Endodermal cell (in vitro differentiated cells): ENCODE data around the gene TMCC2. TPM values are rescaled to one million over a fixed set of nuclear protein-coding genes. Genes with fewer than 3 reads are reported as not detected.

Source experiments
- DNase-seq: peaks from one replicate; pipeline ENCODE4 v3.0.0-alpha.2; 2017
- H3K27ac ChIP-seq: 2 replicates; pipeline ENCODE4 v1.5.1; 2013; ENCODE audit warnings: mild to moderate bottlenecking, low read depth, low read length, moderate library complexity
- H3K27me3 ChIP-seq: 2 replicates; pipeline ENCODE4 v1.6.1; 2013; ENCODE audit warnings: mild to moderate bottlenecking, low read length, moderate library complexity; ENCODE audit not compliant: insufficient read depth, control insufficient read depth, poor library complexity, severe bottlenecking
- H3K36me3 ChIP-seq: 2 replicates; pipeline ENCODE4 v1.7.0; 2013; ENCODE audit warnings: mild to moderate bottlenecking, low read length, moderate library complexity; ENCODE audit not compliant: control insufficient read depth, insufficient read depth
- H3K4me1 ChIP-seq: one replicate; pipeline ENCODE4 v1.7.0; 2013; ENCODE audit warnings: low read length; ENCODE audit not compliant: control insufficient read depth, insufficient read depth
- H3K4me3 ChIP-seq: 2 replicates; pipeline ENCODE4 v1.5.1; 2013; ENCODE audit warnings: mild to moderate bottlenecking, low read length, moderate library complexity
- H3K9ac ChIP-seq: 2 replicates; pipeline ENCODE4 v1.6.1; 2013; ENCODE audit warnings: mild to moderate bottlenecking, low read length, moderate library complexity; ENCODE audit not compliant: poor library complexity, severe bottlenecking; ENCODE audit errors: extremely low read depth
- H3K9me3 ChIP-seq: 2 replicates; pipeline ENCODE4 v1.6.1; 2013; ENCODE audit warnings: mild to moderate bottlenecking, low read length, moderate library complexity; ENCODE audit not compliant: control insufficient read depth
- H3K27ac Mint-ChIP-seq: 2 replicates; pipeline ENCODE4 v1.8.0; 2020; ENCODE audit warnings: mixed read lengths
- H3K27me3 Mint-ChIP-seq: 2 replicates; pipeline ENCODE4 v1.8.0; 2021; ENCODE audit warnings: mild to moderate bottlenecking, mixed read lengths; ENCODE audit not compliant: insufficient read depth
- H3K36me3 Mint-ChIP-seq: 2 replicates; pipeline ENCODE4 v1.8.0; 2020; ENCODE audit warnings: low read depth, mixed read lengths
- H3K4me1 Mint-ChIP-seq: 2 replicates; pipeline ENCODE4 v1.8.0; 2020; ENCODE audit warnings: mixed read lengths
- H3K4me3 Mint-ChIP-seq: 2 replicates; pipeline ENCODE4 v1.8.0; 2020; ENCODE audit warnings: mild to moderate bottlenecking, moderate library complexity, mixed read lengths
- H3K9me3 Mint-ChIP-seq: 2 replicates; pipeline ENCODE4 v1.8.0; 2020; ENCODE audit warnings: mild to moderate bottlenecking, mixed read lengths
- WGBS, 2 experiments: methylation state at CpG; one replicate each; pipeline versions ENCODE4 v1.1.5 to v1.1.7; 2013; ENCODE audit warnings: missing lambda C conversion rate in 2 of 2, mixed read lengths in 1 of 2; ENCODE audit not compliant: insufficient coverage in 1 of 2, insufficient read length in 1 of 2; 5-methylcytosine and 5-hydroxymethylcytosine counted together
- total RNA-seq, 2 donors: library from RNA; stranded (reverse); fragmentation: NEBNext Ultra II Directional in 1 of 2; extraction: Animal tissue kit (Norgen Biotek cat#: 25700) in 1 of 2; gene quantifications; 2 replicates in 1 of 2; 3 replicates in 1 of 2; pipeline ENCODE4 v1.2.1, GENCODE V29; 2021
- TF ChIP-seq, protein P1 (sequence below): fragments of 200-600 bp; sonication (generic); conservative IDR thresholded peaks from 2 replicates; pipeline ENCODE4 v1.5.0; 2021; ENCODE audit warnings: antibody characterized with exemption, mild to moderate bottlenecking

The TMCC2 gene
- total RNA-seq, 2 donors from 2014 or later: 5.2 to 5.8 TPM

DNA sequence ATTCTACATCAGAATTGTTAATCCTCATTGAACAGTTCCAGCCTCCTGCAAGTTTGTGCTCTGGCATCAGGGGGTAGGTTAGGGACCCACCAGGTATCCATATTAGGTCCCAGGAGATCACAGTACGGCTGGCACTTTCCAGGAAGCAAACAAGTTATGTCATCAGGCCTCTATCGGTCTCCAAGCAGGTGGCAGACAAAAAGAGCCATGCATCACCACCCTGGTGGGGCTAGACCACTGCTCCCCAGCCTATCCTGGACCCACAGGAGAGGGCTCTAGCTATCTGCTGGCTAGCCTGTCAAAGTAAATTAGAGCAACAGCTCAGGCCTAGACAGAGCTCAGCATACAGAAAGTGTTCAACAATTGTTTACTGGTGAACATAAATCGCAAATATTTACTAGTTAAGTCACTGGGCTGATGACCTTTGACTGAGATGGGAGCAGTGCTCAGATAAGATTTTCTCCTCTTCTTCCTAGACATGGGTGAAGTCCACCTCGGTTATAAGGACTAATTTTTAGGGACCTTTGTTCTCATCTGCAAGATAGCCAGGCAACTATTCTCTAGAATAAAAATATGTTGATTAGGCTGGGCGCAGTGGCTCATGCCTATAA, 87.4 kb downstream of the TMCC2 start:
- WGBS, 2 experiments: 83 to 85% methylated on average over 2 to 5 of the region's 5 CpGs
- no peak for DNase-seq
- H3K27ac Mint-ChIP-seq: peak overlapping the region; percentile 99
- peaks cover 41% of the 10 kb centered on the region for H3K36me3 ChIP-seq
- H3K9ac ChIP-seq: no peak overlapping the region
- no peaks in the 10 kb centered on the region for H3K27me3 Mint-ChIP-seq
- H3K9me3 Mint-ChIP-seq: no peaks in the 10 kb centered on the region
- H3K27ac ChIP-seq: peak overlapping the region; percentile 99
- no peaks in the 10 kb centered on the region for H3K9me3 ChIP-seq
- H3K4me3 Mint-ChIP-seq: no peak overlapping the region
- peaks cover 20% of the 10 kb centered on the region for H3K36me3 Mint-ChIP-seq
- H3K27me3 ChIP-seq: no peaks in the 10 kb centered on the region
- no peak overlapping the region for H3K4me3 ChIP-seq
- H3K4me1 ChIP-seq: peaks cover 32% of the 10 kb centered on the region
- peaks cover 73% of the 10 kb centered on the region for H3K4me1 Mint-ChIP-seq
- TF ChIP-seq, protein P1, sequence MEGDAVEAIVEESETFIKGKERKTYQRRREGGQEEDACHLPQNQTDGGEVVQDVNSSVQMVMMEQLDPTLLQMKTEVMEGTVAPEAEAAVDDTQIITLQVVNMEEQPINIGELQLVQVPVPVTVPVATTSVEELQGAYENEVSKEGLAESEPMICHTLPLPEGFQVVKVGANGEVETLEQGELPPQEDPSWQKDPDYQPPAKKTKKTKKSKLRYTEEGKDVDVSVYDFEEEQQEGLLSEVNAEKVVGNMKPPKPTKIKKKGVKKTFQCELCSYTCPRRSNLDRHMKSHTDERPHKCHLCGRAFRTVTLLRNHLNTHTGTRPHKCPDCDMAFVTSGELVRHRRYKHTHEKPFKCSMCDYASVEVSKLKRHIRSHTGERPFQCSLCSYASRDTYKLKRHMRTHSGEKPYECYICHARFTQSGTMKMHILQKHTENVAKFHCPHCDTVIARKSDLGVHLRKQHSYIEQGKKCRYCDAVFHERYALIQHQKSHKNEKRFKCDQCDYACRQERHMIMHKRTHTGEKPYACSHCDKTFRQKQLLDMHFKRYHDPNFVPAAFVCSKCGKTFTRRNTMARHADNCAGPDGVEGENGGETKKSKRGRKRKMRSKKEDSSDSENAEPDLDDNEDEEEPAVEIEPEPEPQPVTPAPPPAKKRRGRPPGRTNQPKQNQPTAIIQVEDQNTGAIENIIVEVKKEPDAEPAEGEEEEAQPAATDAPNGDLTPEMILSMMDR: no peak

DNA sequence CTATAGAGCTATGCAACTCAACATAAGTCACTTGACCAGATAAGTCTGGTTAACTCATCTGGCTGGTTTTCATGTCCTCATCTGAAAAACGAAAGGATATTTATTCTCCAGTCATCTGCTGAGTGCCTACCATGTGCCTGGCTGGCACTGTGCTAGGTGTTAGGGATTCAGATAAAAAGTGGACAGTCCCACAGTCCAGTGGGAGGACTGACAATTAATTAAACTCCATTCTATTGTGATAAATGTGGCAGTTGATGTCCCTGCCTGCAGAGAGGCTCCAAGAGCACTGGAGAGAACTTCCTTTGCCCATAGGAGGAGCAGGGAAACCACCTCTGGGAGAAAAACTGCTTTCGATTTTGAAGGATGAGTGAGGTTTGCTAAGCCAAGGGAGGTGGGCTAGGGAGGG, 88.4 kb downstream of the TMCC2 start:
- Histone ChIP-seq H3K4me3 (peak overlapping the region; percentile 97), H3K27me3 (no peaks in the 10 kb centered on the region), H3K9ac (no peak overlapping the region), H3K27ac (peak overlapping the region; percentile 45), H3K9me3 (no peaks in the 10 kb centered on the region), H3K4me1 (peaks cover 32% of the 10 kb centered on the region), H3K36me3 (peaks cover 31% of the 10 kb centered on the region)
- peaks cover 81% of the 10 kb centered on the region for H3K4me1 Mint-ChIP-seq
- H3K27me3 Mint-ChIP-seq: peaks cover 3% of the 10 kb centered on the region
- no peak for DNase-seq
- 80 to 86% methylated on average over 2 of the region's 2 CpGs for WGBS, 2 experiments
- peaks cover 12% of the 10 kb centered on the region for H3K36me3 Mint-ChIP-seq
- no peaks in the 10 kb centered on the region for H3K9me3 Mint-ChIP-seq
- no peak overlapping the region for H3K4me3 Mint-ChIP-seq
- peak overlapping the region; percentile 16 for H3K27ac Mint-ChIP-seq
- TF ChIP-seq, protein P1: no peak

DNA sequence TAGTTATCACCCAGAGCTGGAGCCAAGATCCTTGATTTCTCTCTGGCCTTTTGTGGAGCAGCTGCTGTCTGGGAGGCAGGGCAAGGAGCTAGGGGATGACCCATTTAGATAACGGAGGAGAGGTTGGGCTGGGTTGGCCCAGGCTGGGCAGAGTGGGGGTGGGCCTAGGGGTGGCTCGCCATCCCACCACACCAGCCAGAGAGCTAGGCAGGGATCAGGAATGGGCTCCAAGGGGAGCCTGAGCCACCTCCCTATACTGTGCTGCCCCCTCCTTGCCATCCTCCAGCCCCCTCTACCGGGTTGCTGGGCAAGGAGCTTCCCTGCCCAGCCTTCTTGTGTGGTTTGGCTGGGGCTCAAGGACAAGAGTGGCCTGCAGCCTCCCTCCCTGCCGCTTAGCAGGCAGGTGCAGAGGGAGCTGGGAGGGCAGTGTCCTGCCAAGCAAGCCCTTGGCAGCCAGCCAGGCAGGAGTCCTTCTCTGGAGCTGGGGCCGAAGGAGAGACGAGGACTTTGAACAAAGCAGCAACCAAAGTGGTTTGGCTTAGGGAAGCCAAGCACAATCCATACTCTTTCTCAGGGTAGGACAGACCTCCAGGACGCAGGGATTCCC, 89.7 kb downstream of the TMCC2 start:
- WGBS, 2 experiments: 74 to 80% methylated on average over 4 to 7 of the region's 7 CpGs
- Mint-ChIP-seq H3K27ac (peak overlapping the region; percentile 10), H3K4me1 (peaks cover 81% of the 10 kb centered on the region), H3K36me3 (peaks cover 3% of the 10 kb centered on the region), H3K4me3 (peak overlapping the region; percentile 95), H3K9me3 (no peaks in the 10 kb centered on the region), H3K27me3 (peaks cover 3% of the 10 kb centered on the region)
- Histone ChIP-seq H3K4me3 (peak overlapping the region; percentile 97), H3K9me3 (no peaks in the 10 kb centered on the region), H3K27me3 (no peaks in the 10 kb centered on the region), H3K4me1 (peaks cover 32% of the 10 kb centered on the region), H3K9ac (no peak overlapping the region), H3K27ac (peak overlapping the region; percentile 45), H3K36me3 (peaks cover 18% of the 10 kb centered on the region)
- DNase-seq: no peak
- TF ChIP-seq, protein P1: no peak
